Prostate gland (tissue), 2 donors: Measurements from ENCODE around the gene DCANP1.

Source experiments
- POLR2A ChIP-seq: fragments of 450-650 bp; IDR thresholded peaks from one replicate; pipeline ENCODE4 v1.6.1; 2016; ENCODE audit warnings: antibody characterized with exemption, mild to moderate bottlenecking
- TF ChIP-seq, protein P1 (sequence below), 4 experiments: fragments of 200-600 bp in 2 of 4; fragments of 450-650 bp in 2 of 4; sonication (generic) in 2 of 4; IDR thresholded peaks; 1 replicate in 3 of 4; 2 replicates in 1 of 4; pipeline ENCODE4 v1.5.1; 2016 to 2019; ENCODE audit warnings: antibody characterized with exemption in 4 of 4, mild to moderate bottlenecking in 2 of 4, moderate library complexity in 2 of 4

DNA sequence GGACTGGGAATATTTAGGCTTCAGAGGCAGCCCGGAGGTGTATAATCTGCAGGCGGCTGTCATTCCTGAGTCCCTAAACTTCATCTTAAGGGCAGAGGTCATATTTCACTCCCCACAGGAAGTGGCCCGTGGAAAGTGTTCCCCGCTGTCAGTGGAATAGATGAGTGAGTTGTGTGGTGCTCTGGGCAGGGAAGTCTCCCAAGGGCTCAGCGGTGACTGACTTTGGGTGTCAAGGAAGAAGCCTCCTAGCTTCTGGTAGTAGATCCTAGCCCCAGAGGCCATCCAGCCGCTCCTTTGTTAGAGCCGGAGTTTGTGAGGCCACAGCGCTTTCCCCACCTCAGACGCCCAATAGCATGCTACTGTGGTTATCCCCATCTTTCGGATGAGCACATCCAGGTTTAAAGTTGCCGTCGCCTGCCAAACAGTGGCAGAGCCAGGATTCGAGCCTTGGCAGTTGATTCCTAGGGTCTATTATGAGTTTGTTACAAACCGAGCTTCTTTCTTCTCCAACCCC is 43.9 kb upstream of the DCANP1 start:
- no peak for TF ChIP-seq POLR2A
- TF ChIP-seq, protein P1, sequence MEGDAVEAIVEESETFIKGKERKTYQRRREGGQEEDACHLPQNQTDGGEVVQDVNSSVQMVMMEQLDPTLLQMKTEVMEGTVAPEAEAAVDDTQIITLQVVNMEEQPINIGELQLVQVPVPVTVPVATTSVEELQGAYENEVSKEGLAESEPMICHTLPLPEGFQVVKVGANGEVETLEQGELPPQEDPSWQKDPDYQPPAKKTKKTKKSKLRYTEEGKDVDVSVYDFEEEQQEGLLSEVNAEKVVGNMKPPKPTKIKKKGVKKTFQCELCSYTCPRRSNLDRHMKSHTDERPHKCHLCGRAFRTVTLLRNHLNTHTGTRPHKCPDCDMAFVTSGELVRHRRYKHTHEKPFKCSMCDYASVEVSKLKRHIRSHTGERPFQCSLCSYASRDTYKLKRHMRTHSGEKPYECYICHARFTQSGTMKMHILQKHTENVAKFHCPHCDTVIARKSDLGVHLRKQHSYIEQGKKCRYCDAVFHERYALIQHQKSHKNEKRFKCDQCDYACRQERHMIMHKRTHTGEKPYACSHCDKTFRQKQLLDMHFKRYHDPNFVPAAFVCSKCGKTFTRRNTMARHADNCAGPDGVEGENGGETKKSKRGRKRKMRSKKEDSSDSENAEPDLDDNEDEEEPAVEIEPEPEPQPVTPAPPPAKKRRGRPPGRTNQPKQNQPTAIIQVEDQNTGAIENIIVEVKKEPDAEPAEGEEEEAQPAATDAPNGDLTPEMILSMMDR (IDR thresholded peaks at IDR 0.05): no peak
